ENCODE results near the gene PPFIA4. TPM values are rescaled to one million over a fixed set of nuclear protein-coding genes. Genes with fewer than 3 reads are reported as not detected.

PPFIA4 gene
- polyA plus RNA-seq, 1 experiment: 3.8 TPM

DNA sequence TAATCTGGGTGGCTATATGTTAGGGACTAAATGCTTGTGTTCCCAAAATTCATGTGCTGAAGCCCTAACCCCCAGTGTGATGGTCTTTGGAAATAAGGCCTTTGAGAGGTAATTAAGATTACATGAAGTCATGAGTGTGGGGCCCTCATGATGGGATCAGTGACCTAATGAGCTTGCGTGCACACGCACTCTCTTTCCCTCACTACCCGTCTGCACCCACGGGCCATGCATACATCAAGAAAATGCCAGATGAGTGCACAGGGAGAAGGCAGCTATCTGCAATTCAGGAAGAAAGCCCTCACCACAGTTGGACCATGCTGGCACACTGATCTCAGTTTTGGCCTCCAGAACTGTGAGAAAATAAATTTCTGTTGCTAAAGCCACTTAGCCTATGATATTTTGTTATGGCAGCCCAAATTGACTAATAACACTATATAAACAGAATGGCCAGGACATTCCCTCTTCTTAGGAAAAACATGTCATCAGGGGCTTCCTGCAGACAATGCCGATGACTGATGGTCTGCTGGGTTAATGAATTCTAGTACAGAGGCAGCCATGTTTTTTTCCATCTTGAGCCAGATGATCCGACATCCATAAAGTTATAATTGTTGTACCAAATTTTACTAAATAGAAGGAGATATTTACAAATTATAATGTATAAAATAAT, 77.7 kb downstream of the PPFIA4 start:
- Histone ChIP-seq H3K27me3 (ENCODE audit: control insufficient read depth, insufficient read depth, low read length) (peaks cover 19% of the 10 kb centered on the region), H3K4me3 (ENCODE audit: low read depth, low read length) (no peak overlapping the region), H3K36me3 (ENCODE audit: control insufficient read depth, insufficient read depth, low read length) (no peaks in the 10 kb centered on the region)
- no peak for TF ChIP-seq CTCF (IDR thresholded peaks at IDR 0.05; ENCODE audit: insufficient read depth, low read depth, low read length)
- DNase-seq (ENCODE audit: low read depth): no peak
- POLR2A ChIA-PET: no interaction called here
- CTCF ChIA-PET: interaction anchor here (0.9 to 4.1 kb wide), 4 partner anchors 14 to 112 kb away, joined by 3 to 18 read pairs (median 10); no protein-coding TSS in a partner anchor

- DNase-seq (ENCODE audit: low read depth): no peak
- no peak for TF ChIP-seq CTCF (IDR thresholded peaks at IDR 0.05; ENCODE audit: insufficient read depth, low read depth, low read length)
- H3K27me3 ChIP-seq (ENCODE audit: control insufficient read depth, insufficient read depth, low read length): peaks cover 17% of the 10 kb centered on the region
- CTCF ChIA-PET: interaction anchor here (3.3 kb wide), 1 partner anchor 65 kb away, joined by 16 read pairs; no protein-coding TSS in a partner anchor
- H3K36me3 ChIP-seq (ENCODE audit: control insufficient read depth, insufficient read depth, low read length): no peaks in the 10 kb centered on the region
- H3K4me3 ChIP-seq (ENCODE audit: low read depth, low read length): no peak overlapping the region
- POLR2A ChIA-PET: no interaction called here
These were observed 78.6 kb downstream of the PPFIA4 start for GRCh38 chr1:203104789-203105390.

- no peak overlapping the region for H3K4me3 ChIP-seq (ENCODE audit: low read depth, low read length)
- H3K36me3 ChIP-seq (ENCODE audit: control insufficient read depth, insufficient read depth, low read length): no peaks in the 10 kb centered on the region
- H3K27me3 ChIP-seq (ENCODE audit: control insufficient read depth, insufficient read depth, low read length): peaks cover 32% of the 10 kb centered on the region
- POLR2A ChIA-PET: no interaction called here
- CTCF ChIA-PET: interaction anchor here (1.3 to 2.3 kb wide), 4 partner anchors 11 to 160 kb away, joined by 4 to 14 read pairs (median 10); no protein-coding TSS in a partner anchor
- no peak for TF ChIP-seq CTCF (IDR thresholded peaks at IDR 0.05; ENCODE audit: insufficient read depth, low read depth, low read length)
- no peak for DNase-seq (ENCODE audit: low read depth)
These were observed 86.2 kb downstream of the PPFIA4 start for GRCh38 chr1:203112475-203112874.

GRCh38 chr1:203113308-203113707, 87.0 kb downstream of the PPFIA4 start:
- ChIA-PET CTCF (interaction anchor here (1.3 to 2.3 kb wide), 5 partner anchors 10 to 159 kb away, joined by 4 to 14 read pairs (median 7); no protein-coding TSS in a partner anchor), POLR2A (no interaction called here)
- DNase-seq (ENCODE audit: low read depth): no peak
- no peaks in the 10 kb centered on the region for H3K36me3 ChIP-seq (ENCODE audit: control insufficient read depth, insufficient read depth, low read length)
- no peak overlapping the region for H3K4me3 ChIP-seq (ENCODE audit: low read depth, low read length)
- no peak for TF ChIP-seq CTCF (IDR thresholded peaks at IDR 0.05; ENCODE audit: insufficient read depth, low read depth, low read length)
- peaks cover 34% of the 10 kb centered on the region for H3K27me3 ChIP-seq (ENCODE audit: control insufficient read depth, insufficient read depth, low read length)

DNA sequence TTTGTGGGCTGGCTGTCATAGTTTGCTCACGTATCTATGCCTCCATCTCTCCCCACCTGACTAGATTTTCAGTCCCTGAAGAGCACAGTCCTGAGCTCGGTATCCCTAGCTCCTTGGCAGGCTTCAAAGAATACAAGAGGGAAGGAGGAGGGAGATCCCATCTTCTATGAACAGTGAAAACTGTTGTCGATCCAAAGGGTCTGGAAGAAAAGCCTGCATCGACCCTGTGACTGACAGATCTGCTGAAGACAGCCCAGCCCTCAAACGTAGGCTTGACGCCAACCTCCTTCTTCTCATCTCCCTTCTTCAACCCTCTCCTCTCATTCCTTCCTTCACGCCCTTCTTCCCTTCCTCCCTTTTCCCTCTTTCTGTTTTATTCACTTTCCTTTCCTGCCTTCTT, 87.9 kb downstream of the PPFIA4 start:
- ChIA-PET POLR2A (no interaction called here), CTCF (interaction anchor here (1.0 to 2.3 kb wide), 4 partner anchors 74 to 155 kb away, joined by 3 to 14 read pairs (median 8); no protein-coding TSS in a partner anchor)
- H3K36me3 ChIP-seq (ENCODE audit: control insufficient read depth, insufficient read depth, low read length): no peaks in the 10 kb centered on the region
- peaks cover 40% of the 10 kb centered on the region for H3K27me3 ChIP-seq (ENCODE audit: control insufficient read depth, insufficient read depth, low read length)
- DNase-seq (ENCODE audit: low read depth): no peak
- H3K4me3 ChIP-seq (ENCODE audit: low read depth, low read length): no peak overlapping the region
- no peak for TF ChIP-seq CTCF (IDR thresholded peaks at IDR 0.05; ENCODE audit: insufficient read depth, low read depth, low read length)
